Cortex of kidney (tissue), 1 donor: ENCODE results near the gene SLC6A19.
"Not testable (repeated sequence)": the region's sequence is repeated elsewhere in the genome, so short reads cannot be mapped to it uniquely, and the experiment has no call there.

Experiments
- DNase-seq: peaks from one replicate; lab custom pipeline; 2025; lab: John Stamatoyannopoulos, UW

SLC6A19 gene

DNA sequence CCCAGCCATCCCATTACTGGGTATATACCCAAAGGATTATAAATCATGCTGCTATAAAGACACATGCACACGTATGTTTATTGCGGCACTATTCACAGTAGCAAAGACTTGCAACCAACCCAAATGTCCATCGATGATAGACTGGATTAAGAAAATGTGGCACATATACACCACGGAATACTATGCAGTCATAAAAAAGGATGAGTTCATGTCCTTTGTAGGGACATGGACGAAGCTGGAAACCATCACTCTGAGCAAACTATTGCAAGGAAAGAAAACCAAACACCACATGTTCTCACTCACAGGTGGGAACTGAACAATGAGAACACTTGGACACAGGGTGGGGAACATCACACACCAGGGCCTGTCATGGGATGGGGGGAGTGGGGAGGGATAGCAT, 66.1 kb downstream of the SLC6A19 start:
- DNase-seq: not testable (repeated sequence)

DNA sequence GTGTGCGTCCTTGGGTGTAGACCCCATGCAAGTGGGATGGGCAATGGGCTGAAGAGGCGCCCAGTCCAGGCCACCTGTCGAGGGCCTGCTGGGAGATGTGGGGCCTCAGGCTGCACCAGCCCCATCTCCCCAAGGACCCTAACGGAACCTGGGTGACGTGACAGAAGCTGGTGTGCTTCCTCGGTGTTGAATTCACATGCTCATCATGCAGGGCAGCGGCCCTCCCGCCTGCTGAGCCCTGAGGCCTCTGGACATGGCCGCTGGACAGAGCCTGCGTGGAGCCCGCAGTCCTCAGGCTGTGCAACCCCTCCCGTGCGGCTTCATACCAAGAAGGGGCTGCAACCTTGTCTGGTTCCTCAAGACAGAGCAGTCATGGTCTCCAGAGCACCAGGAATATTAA, 66.7 kb downstream of the SLC6A19 start:
- no peak for DNase-seq

DNA sequence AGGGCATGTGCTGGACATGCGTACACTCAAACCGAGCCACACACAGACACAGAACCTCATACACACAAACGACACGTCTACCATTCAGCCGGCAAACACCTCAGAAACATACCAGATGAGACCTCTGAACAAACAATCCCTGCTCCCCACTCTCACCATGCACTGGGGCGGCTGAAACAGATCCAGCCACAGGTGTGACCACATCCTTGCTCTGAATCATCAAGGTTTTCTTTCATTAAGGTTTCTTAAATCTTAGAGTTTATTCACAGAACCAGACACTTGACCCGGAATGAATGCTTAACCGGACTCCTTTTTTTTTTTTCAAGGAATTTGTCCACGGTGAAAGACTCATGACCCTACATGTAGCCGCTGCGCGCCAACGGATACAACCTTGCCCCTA, 67.3 kb downstream of the SLC6A19 start:
- no peak for DNase-seq

DNA sequence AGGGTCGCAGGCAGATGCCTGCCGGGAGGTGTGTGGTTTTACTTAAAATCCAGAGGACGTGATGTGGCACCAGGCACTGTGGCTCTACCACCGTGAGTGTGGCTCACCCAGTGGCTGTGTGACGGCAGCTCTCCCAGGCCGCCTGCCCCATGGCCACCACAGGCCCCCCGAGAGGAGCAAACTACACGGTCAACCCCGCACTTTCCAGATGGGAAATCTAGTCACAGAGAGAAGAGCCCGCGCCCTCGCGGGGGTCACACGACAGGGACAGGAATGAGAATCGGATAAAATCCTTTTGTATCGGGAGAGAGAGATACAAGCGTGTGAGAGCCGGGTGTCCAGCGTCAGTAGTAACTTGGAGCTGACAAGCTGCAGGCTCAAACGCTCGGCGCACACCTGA, 69.0 kb downstream of the SLC6A19 start:
- DNase-seq: no peak

DNA sequence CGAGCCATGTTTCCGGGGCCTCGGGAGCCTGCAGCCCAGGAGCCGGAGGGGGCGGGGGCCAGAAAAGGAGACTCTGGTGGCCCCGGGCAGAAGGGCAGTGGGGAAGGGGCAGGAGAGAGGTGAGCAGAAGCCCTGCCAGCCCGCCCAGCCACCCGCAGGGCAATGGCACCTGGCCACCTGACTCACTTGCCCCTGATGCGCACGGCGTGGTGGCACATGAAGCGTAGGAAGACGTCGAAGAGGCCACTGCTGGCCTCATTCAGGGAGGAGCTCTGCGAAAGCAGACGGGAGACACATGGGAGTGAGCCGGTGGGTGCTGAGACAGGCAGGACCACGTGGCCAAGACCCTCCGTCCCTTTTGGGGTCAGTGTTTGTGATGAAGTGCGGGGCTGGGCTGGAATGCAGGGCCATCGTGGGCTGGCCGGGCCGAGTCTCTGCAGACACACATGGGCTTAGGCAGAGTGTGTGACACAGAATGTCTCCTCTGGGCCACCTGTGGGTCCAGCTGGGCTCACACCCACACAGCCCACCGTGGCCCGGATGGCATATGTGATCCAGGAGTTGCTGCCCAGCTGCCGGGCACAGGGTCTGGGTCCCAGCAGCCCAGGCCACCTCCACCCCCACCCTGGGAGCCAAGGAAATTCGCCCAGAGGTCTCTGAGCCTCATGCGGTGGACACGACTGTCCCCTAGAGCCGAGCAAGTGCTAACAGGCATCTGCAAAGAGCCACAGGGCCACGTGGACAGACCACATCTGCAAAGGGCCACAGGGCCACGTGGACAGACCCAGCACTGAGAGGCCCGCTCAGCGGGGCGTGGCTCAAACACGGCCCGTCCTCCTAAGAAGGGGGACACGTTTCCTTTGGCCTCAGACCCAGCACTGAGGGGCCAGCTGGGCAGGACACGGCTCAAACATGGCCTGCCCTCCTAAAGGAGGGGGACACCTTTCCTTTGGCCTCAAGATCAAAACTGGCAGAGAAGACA, 69.8 kb downstream of the SLC6A19 start:
- DNase-seq: no peak

DNA sequence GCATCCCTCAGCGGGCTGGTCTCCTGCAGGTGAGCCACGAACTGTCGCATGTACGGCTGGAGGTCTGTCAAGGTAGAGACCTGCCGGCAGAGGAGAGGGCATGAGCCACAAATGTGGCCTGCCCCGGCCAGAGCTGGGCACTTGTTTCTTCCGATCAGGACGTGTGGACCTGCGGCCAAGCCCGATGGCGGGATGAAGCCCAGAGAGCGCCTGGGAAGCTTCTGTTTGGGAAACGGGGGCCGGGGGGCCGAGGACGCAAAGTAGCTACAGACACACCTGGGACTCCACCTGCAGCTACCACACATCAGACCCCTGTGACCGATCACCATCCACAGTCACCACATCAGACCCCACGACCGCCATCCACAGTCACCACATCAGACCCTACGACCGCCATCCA, 70.8 kb downstream of the SLC6A19 start:
- no peak for DNase-seq

DNA sequence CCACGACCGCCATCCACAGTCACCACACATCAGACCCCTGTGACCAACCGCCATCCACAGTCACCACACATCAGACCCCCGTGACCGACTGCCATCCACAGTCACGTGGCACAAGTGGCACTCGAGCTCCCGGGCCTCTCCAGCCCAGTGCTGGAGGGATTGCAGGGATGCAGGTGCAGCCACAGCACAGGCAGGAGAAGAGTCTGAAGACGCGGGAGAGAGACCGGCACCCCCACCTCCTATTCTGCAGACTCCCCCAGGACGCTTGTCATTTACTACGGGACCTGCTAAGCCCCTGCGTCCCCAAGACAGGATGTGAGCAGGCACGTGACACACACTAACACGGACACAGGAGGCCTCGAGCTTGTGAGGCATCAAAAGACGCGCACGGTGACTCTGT, 72.3 kb downstream of the SLC6A19 start:
- DNase-seq: no peak

DNA sequence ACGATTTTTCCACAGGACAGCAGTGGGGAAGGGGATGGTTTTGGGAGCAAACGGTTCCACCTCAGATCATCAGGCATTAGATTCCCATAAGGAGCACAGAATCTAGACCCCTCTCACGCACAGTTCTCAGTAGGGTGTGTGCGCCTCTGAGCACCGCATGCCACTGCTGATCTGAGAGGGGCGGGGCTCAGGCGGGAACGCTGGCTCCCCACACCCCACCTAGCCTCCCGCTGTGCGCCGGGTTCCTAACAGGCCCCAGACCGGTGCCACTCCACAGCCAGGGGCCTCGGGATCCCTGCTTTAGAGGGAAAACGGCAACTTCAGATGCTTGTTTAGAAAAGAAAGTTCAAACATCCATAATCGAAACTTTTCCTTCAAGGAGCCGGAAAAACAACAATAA, 73.1 kb downstream of the SLC6A19 start:
- no peak for DNase-seq
